Measurements from ENCODE around the gene GNPTG.
"Not testable (repeated sequence)": the region's sequence is repeated elsewhere in the genome, so short reads cannot be mapped to it uniquely, and the experiment has no call there.

GNPTG gene

DNA sequence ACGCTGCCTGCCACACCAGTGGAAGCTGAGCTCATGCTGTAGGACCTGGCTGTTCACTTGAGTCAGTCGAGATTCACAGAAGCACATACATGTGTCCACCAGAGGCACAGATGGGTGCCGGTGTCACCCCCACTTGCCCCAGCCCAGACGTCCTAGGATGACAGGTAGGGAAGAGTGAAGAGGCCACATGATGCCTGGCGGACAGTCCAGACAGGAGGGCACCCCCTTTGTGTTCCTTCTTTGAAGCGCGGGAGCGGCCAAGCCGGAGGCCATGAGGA, 33.5 kb upstream of the GNPTG start:
- DNase-seq, result no peak

DNA sequence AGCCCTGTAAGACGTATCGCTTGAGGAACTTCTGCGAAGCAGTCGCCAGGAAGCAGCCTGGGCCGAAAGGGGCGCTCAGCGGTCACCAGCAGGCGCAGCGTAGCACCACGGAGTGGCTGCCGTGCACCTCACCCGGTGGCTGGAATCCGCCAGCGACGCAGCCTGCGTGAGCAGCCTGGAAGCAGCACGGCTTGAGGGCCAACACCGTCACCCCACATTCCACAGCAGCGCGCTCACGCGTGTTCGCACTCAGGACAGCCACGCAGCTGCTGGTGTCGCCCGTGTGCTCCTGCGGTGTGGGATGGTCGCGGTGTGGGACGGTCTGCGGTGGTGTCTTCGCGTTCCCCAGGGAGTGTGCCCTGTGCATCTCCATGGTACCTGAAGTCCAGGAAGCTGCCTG, 32.7 kb upstream of the GNPTG start:
- no peak for DNase-seq

DNA sequence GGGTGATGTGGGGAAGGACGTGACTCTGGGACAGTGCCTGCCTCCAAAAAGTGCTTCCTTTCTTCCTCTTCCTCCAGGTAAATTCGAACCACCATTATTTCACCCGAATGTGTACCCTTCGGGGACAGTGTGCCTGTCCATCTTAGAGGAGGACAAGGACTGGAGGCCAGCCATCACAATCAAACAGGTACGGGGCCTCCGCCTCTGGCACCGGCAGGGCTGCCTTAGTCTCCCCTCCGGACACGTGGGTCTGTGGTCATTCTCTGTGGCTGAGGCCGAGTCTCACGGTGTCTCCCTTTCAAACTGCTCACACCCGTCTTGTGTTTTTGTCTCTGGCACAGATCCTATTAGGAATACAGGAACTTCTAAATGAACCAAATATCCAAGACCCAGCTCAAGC, 31.6 kb upstream of the GNPTG start:
- no peak for DNase-seq

DNA sequence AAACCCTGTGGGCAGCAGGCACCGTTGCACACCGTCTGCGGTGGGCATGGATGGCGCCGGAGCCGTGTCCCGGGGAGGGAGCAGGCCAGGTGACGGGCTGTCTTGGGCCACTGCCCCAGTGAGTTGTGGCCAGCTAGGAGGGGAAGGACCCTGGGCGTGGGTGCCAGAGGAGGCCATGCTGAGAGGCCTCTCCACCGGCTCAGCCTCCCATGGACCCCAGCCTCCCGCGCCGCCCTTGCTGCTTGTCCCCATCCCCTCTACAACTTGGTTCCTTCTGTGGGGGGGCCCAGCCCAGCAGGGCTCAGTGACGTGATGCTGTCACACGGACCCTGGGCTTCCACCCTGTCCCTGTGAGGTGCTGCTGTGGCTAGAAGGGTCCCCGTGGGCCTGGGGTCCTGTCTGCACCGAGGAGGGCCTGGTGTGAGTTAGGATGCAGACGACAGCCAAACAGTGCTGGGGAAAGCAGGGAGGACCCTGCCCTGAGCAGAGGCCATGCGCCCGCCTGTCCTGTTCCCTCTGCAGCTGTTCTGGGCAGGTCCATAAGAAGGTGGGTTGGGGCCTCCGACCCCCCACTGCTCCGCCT, 31.0 kb upstream of the GNPTG start:
- no peak for DNase-seq

- no peak for DNase-seq
Measured at GRCh38 chr16:1322407-1322806, 29.3 kb upstream of the GNPTG start.

GRCh38 chr16:1323296-1324239, 28.2 kb upstream of the GNPTG start:
- peak in 40 of 56 donors; percentile 8 to 80 (median 46) for DNase-seq

- no peak for DNase-seq
Measured at GRCh38 chr16:1324286-1324826, 27.4 kb upstream of the GNPTG start.

GRCh38 chr16:1325261-1325660, 26.5 kb upstream of the GNPTG start:
- no peak for DNase-seq

DNA sequence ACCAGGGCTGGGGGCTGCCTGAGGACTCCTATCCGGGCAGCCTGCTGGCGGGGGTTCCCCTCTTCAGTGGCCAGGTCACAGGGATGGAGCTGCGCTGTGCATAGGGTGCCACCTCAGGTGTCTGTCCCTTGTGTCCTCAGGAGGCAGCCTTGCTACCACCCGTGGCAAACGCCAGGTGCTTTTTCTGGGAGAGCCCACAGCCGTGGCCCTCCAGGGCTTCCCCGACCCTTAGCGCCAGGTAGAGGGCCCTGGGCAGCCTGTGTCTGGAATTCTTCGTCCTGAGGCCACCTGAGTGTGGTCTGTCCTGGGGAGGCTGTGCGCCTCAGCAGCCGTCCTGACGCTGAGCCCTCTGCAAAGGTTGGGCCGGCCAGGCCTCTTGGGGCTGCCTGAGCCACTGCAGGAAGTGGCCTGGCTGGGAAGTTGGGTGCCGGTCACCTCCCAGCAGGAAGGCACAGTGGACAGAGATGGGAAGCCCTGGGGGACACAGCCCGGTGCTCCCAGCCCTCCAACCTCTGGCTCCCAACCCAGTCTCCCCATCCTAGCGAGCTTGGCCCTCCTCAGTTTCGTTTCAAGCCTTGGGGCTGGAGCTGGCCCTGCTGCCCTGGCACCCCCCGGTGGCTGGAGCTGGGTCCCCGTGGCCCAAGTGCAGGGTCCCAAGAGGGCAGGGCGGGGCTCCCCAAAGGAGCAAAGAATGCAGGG, 25.9 kb upstream of the GNPTG start:
- DNase-seq, result no peak

DNA sequence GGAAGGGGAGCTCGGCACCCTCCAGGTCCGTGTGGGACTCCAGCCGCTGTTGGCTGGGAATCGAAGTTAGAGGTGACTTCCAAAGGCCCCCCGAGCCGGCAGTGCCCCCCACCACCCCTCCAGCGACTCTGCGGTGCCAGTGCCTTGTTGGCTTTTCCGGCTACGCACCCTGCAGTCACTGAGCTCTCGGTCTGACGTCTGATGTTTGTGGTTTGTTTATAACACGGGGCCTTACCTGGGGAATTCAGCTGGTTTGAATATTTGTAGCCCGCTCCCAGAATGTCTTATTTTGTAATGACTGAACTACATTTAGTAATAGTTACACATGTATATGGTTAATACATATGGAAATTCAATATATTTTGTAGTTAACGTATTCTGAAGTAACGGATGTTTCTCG, 25.3 kb upstream of the GNPTG start:
- no peak for DNase-seq

DNA sequence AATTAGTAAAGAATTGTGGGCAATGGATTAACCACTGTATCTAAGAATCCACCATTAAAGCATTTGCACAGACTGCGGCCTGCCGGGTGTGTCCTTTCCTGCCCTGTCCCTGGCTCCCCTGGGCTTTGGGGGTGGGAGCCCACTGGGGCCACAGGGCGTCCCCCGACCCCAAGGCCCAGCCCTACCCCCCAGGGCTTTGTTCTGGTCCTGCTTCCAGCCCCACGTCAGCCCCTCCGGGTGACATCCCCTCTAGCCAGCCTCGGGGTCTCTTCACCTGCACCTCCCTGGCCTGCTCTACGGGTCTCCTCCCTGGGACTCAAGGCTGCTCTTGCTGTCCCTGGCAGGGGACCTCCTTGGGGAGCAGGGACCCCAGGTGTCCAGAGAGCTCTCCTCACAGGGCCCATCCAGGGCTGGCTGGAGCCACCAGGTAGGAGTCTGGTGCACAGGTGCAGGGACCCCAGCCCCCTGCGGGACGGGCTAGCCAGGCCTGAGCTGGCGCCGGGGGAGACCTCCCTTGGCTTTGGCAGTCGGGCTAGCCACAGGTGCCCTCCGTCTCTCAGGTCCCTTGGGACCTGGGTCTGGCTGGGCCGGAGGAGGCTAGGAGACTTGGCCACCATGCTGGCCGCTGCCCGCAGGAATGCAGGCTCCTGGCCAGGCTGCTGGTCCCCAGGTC, 24.6 kb upstream of the GNPTG start:
- no peak for DNase-seq

GRCh38 chr16:1327619-1327947, 24.1 kb upstream of the GNPTG start:
- DNase-seq, result no peak

DNA sequence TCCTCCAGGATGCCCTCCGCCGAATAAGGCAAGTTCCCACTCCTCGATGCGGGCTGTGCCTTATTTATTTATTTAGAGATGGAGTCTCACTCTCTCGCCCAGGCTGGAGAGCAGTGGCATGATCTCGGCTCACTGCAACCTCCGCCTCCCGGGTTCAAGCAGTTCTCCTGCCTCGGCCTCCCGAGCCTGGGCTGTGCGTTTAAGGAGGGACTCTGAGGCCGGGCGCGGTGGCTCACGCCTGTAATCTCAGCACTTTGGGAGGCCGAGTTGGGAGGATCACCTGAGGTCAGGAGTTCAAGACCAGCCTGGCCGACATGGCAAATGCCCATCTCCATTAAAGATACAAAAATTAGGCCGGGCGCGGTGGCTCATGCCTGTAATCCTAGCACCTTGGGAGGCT, 23.6 kb upstream of the GNPTG start:
- not testable (repeated sequence) for DNase-seq

DNA sequence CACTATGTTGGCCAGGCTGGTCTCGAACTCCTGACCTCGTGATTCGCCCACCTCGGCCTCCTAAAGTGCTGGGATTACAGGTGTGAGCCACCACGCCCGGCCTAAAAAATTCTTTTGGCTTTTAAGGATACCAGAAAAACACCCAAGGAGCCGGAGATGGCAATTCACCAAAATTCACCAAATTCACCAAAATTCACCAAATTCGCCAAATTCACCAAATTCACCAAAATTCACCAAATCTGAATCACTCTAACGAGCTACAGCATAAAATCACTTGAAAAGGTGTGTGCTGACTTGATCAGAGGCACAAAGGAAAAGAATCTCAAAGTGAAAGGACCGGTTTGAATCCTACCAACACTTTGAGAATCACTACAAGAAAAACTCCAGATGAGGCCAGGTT, 22.8 kb upstream of the GNPTG start:
- not testable (repeated sequence) for DNase-seq

DNA sequence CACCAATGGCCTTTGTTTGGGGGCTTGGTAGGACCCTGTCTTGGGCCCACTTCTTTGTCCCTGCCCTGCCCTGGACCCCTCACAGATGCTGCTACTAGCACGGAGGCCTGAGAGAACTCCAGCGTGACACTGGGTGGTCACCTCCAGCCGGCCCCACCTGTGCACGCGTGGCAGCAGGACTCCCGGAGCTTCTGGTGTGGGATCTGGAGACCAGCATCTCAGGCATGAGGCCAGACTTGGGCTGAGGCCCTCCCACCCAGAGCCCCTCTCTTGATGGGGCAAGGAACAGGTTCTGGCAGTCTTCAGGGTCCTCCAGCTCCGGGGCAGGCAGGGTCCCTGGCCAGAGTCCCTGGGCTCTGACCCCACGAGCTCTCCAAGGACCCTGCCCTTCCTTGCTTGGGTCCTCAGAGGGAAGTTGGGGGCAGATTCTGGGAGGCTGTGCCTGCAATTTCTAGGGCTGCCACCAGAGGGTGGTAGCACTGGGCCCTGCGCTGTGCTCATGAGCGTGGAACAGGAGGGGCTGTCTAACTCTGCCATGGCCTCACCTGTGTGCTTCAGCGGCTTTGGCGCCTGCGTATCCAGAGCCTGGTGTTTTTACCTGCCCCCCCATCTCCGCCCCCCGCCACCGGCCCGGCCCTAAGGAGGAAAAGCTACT, 21.3 kb upstream of the GNPTG start:
- no peak for DNase-seq

DNA sequence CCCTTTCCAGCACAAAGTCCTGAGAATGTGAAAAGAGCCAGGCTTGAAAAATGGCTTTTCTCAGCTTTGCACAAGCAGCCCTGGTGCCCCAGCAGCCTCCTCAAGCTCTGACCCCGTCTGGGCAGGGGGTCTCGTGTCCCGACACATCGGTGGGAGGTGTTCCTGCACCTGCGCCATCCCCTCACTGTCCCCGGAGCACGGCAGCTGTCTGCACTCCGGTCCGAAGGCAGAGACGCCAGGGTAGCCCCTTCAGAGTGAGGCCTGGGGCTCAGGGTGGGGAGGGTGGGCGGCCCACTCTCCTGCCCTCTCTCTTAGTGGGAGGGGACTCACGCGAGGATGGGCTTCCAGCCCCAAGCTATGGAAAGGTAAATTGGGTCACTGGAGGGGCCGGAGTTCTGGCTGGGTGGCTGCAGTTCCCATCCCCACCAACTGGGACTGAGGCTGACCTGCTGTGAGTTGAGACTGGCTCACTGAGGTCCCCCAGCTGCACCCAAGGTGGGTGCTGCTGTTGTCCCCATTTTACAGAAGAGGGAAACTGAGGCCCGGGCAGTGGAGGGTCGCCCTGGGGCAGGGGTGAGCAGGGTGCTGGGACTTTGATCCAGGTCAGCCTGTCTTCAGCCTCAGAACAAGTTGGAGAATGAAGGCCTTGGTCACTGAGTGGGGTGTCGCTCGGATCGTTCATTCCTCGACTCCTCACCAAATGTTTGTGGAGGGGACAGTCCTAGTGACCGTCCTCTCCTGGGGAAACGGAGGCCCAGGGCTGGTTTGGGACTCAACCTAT, 20.6 kb upstream of the GNPTG start:
- DNase-seq, result no peak

DNA sequence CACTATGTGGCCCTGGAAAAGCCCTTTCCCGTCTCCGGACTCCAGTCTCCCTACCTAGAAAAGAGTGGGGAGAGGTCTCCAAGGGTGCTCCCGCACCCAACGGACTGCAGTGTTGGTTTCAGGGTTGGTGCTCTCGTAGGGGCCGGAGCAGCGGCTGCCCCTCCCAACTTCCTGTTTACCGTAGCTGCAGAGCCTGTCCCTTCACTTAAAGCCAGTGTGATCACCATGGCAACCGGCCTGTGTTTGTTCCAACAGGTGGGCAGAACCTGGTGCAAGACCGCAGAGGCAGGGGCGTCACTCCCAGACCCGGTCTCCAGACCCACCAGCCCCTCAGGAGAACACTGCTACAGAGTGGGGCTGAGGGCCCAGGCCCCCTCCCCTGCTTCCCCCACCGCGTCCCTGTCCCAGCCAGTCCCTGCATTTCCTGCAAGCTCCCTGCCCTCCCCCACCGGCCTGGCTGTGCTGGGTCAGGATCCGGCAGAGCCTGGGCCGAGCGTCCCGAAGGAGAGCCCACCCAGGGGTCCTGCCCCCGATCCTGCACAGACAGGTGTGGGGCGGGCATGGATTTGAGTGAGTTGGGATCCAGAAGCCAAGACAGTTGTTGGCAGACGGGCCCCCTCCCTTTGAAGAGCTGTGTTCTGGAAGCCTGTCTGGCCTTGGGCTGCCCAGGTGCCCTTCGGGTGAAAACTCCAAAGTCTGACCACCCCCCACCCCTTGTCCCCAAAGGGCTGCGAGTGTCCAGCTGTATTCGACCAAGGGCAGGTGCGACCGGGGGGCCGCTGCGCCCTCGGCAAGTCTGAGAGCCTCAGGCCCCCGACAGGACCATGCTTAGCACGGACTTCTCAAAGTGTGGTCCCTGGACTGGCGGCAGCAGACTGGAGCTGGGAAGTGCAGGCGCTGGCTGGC, 19.8 kb upstream of the GNPTG start:
- DNase-seq, result peak in 9 of 56 donors; percentile 4 to 40 (median 10)

- DNase-seq, result no peak
Measured at GRCh38 chr16:1332618-1333148, 19.0 kb upstream of the GNPTG start.
